8988T (cell line): ENCODE data around the gene GPRC5A.
"Not testable (repeated sequence)": the region's sequence is repeated elsewhere in the genome, so short reads cannot be mapped to it uniquely, and the experiment has no call there.

ENCODE experiments used
- DNase-seq: peaks from one replicate; pipeline ENCODE4 v3.0.0; 2011

Gene GPRC5A, protein sequence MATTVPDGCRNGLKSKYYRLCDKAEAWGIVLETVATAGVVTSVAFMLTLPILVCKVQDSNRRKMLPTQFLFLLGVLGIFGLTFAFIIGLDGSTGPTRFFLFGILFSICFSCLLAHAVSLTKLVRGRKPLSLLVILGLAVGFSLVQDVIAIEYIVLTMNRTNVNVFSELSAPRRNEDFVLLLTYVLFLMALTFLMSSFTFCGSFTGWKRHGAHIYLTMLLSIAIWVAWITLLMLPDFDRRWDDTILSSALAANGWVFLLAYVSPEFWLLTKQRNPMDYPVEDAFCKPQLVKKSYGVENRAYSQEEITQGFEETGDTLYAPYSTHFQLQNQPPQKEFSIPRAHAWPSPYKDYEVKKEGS

DNA sequence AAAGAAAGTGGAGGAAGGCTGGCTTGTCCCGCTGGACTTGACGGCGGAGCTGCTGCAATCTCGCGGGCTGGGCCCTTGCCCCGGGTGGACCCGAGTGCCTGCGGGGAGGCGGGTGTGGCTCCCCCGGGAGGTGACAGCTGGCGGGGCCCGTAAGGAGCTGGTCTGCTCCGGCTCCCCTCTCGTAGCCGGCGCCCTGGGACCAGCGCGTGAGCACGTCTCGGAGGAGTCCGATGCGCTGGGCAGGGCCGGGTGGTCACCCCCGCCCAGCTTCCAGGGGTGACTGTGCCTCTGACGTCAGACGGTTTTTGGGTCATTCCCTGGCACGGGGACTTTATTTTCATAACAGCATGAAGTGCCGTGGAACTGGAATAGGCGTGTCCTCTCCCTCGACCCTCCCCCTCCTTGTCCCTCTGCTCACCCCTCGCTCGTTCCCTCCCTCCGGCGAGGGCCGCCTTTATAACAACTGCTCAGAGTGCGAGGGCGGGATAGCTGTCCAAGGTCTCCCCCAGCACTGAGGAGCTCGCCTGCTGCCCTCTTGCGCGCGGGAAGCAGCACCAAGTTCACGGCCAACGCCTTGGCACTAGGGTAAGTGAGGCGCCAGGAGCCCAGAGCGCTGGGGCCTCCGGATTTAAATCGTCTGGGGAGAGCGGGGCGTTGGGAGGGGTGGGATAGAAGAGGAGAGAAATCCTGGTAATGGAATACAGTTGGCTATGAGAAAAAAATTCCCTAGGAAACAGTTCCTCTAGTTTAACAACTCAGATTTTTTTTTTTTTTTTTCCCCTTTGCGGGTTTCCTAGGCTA lies at the start of gene GPRC5A:
TSS of gene GPRC5A (plus strand) at position 483 of the 801 bp plus-strand sequence. CDS start 16,688 bp downstream, outside the sequence.
- peak; percentile 25 for DNase-seq

- no peak for DNase-seq
Observed at GRCh38 chr12:12845794-12846243, 45.5 kb upstream of the GPRC5A start.

GRCh38 chr12:12846780-12847179 lies 44.6 kb upstream of the GPRC5A start:
- not testable (repeated sequence) for DNase-seq

GRCh38 chr12:12853435-12853834 lies 37.9 kb upstream of the GPRC5A start:
- no peak for DNase-seq

DNA sequence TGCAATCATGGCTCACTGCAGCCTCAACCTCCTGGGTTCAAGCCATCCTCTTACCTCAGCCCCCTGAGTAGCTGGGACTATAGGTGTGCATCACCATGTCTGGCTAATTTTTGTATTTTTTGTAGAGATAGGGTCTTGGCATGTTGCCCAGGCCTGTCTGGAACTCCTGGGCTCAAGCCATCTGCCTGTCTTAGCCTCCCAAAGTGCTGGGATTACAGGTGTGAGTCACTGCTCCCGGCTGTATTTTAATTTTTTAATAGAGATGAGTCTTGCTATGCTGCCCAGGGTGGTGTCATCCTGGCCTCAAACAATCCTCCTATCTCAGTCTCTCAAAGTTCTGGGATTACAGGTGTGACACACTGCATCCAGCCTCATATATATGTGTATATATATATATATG lies 31.7 kb upstream of the GPRC5A start:
- DNase-seq, result no peak

DNA sequence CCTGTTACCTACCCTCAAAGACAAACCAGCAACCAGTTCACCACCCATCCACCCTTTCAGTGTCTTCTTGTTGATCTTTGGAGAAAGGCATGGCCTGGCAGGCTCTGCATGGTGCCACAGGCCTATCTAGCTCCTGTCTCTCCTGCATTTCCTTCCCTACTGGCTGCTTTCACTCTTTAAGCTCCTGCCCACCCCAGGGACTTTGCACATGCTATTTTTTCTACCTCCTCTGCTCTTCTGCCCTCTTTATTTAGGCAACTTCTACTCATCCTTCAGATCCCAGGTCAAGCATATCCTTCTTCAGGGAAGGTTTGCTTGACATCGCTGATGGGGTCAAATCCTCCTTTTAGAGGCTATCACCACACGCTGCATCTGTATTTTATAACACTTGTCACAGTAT lies 27.1 kb upstream of the GPRC5A start:
- DNase-seq, result no peak

DNA sequence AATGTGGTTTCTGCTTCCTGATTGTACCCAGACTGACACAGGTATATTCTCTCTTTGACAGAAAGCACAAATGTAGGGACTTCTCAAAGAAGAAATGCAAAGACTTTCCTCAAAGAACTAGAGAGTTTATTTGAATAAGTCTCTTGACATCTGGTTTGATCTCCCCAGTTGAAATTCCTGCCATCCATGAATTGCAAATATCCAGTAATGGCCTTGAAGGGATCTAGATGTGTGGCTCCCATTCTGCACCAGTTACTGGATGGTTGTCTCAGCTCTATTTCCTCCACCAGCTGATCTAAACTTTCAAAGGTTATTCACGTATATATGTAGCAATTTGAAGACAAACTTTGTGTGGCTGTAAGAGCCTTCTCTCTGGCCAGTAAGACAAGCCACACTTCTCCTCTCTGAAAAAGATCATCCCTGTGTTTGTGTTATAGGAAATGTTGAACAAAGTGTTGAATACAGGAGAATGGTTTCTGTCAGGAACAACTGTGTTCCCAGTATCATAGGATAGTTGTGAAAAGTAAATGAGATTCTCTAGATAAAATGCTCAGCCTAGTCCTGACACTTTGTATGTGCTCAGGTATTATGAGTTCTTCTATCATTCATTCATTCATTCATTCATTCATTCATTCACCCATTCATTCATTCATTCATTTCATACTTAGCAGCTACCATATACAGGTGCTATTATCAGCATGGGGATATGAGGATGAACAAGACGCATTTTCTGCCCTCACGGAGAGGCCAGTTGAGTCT lies 22.7 kb upstream of the GPRC5A start:
- no peak for DNase-seq

- no peak for DNase-seq
Observed at GRCh38 chr12:12870465-12870864, 20.9 kb upstream of the GPRC5A start.

- no peak for DNase-seq
Observed at GRCh38 chr12:12871587-12872138, 19.7 kb upstream of the GPRC5A start.

- DNase-seq, result no peak
Observed at GRCh38 chr12:12872139-12872933, 19.0 kb upstream of the GPRC5A start.

DNA sequence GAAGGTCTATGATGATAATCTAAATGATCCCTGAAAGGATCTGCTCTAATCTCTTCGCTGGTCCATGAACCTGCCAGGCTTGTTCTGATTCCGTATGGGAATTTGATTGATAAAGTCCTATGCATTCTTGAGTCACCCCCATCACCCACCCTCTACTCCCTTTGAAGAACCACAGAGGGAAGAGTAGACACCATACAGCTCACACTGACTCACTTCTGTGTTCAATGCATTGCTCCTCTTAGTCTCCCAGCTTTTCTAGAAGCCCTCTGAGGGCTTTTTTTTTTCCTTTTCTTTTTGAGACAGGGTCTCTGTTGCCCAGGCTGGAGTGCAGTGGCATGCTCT lies 18.5 kb upstream of the GPRC5A start:
- no peak for DNase-seq

DNA sequence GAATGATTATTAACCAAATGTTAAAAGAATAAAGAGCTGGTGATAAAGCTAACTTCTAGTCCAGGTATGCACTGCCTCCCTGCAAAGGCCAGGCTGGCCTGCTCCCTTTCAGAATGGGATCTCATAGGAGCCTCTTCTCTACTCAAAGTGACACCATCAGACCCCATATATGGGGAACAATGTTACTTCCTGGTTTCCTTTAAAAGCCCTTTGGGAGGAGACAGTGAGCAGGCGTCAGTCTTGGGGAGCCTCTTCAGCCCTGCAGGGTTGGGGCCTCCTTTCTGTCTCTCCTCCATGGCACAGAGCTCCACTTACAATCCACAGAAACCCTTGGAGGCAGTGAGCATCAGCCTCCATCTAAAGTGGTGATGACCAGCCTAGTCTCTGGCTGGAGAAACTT lies 17.3 kb upstream of the GPRC5A start:
- no peak for DNase-seq

GRCh38 chr12:12875301-12875700 lies 16.1 kb upstream of the GPRC5A start:
- not testable (repeated sequence) for DNase-seq

DNA sequence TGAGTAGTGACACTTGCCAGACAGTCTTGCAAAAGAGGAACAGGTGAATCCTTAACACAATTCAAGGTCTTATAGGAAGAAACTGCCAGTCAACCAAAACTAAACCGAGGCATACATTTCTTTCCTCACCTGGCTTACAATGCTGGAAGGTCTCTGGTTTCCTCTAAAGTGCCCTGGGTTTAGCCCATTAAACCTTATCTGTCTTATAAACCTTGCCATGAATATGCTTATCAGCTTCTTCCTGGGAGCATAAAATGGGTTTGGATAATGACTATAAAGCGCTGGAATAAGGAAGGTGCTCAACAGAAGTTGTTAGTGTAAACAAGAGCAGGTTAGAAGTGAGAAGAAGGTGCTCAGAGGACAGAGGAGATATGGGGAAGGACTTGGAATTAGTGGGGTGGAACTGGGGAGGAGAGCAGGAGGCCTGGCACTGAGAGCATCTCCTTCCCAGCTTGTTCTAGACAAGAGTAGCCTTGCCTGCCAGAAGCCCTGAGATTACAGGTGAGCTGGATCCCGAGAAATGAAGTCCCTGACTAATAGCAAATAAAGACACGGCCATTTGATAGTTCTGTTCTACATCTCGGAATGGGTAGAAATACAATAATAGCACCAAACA lies 14.1 kb upstream of the GPRC5A start:
- DNase-seq, result no peak

GRCh38 chr12:12877781-12878455 lies 13.4 kb upstream of the GPRC5A start:
- no peak for DNase-seq

DNA sequence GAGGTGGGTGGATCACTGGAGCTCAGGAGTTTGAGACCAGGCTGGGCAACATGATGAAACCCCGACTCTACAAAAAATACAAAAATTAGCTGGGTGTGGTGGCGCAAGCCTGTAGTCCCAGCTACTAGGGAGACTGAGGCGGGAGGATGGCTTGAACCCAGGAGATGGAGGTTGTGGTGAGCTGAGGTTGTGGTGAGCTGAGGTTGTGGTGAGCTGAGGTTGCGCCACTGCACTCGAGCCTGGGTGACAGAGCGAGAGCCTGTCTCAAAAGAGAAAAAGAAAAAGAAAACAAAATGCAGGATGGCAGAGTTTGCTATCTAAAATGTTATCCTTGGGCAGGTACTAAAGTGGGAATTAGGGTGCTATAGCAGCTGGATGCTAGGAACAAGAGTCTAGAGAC lies 10.8 kb upstream of the GPRC5A start:
- DNase-seq, result no peak

- DNase-seq, result no peak
Observed at GRCh38 chr12:12881151-12881909, 10.0 kb upstream of the GPRC5A start.

DNA sequence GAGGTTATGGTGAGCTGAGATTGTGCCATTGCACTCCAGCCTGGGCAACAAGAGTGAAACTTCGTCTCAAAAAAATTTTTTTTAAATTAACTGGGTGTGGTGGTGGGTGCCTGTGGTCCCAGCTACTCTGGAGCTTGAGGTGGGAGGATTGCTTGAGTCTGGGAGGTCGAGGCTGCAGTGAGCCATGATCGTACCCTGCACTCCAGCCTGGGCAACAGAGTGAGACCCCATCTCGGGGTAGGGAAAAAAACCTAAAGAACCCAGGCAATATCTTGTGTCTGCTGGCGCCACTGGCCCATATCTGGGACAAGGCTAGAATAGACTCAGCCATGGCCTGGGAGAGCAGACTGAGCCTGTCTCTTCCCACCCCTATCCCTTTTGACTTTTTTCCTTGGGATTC lies 9.1 kb upstream of the GPRC5A start:
- DNase-seq, result no peak

DNA sequence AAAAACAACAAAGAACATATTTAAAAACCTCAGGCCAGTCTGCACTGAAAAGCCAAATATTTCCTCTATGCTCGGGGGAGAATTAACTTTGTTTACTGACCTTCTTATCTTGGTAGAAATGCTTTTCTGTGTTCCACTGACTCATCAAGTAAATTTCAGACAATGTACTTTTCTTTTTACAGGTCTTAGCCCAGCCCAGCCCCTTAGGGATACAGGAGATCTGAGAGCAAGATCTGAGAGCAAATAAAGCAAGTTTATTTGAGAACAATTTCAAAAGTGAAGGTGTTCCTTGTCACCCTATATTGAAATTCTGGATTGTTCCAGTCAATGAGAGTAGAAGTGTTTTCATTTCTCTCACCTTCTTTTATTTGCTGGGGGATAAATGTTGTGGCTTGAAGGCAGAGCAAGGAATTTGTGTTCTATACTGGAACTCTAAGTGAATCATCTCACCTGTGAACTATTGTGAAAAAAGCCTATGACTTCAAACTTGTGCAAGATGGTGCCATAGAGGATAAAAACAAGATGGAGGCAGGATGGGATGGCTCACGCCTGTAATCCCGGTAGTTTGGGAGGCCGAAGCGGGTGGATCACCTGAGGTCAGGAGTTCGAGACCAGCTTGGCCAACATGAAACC lies 7.9 kb upstream of the GPRC5A start:
- no peak for DNase-seq
